Aorta (tissue), 5 donors: ENCODE measurements around the gene CUZD1. TPM values are rescaled to one million over a fixed set of nuclear protein-coding genes. Genes with fewer than 3 reads are reported as not detected.

ENCODE experiments used
- ATAC-seq: fragments of 200-7000 bp; cut with Tn5 transposase; one replicate; pipeline ENCODE4 v1.9.1; 2022; ENCODE audit warnings: moderate library complexity; ENCODE audit not compliant: low FRiP score
- DNase-seq, 2 donors: peaks; one replicate each; pipeline ENCODE4 v3.0.0-alpha.2; 2020
- H3K27ac ChIP-seq, 2 donors: one replicate each; pipeline ENCODE4 v1.5.1; 2013; ENCODE audit warnings: low read length in 2 of 2, mild to moderate bottlenecking in 2 of 2, moderate library complexity in 2 of 2, control low read depth in 1 of 2, inconsistent platforms in 1 of 2, low read depth in 1 of 2
- H3K27me3 ChIP-seq, 2 donors: one replicate each; pipeline ENCODE4 v1.6.1; 2013; ENCODE audit warnings: control low read depth in 1 of 2, low read length in 1 of 2, mild to moderate bottlenecking in 1 of 2, moderate library complexity in 1 of 2; ENCODE audit not compliant: insufficient read depth in 2 of 2, control insufficient read depth in 1 of 2
- H3K36me3 ChIP-seq, 2 donors: one replicate each; pipeline ENCODE4 v1.6.1; 2013; ENCODE audit warnings: control low read depth in 1 of 2, low read length in 1 of 2, mild to moderate bottlenecking in 1 of 2; ENCODE audit not compliant: insufficient read depth in 2 of 2, control insufficient read depth in 1 of 2
- H3K4me1 ChIP-seq, 2 donors: one replicate each; pipeline ENCODE4 v1.6.1; 2013; ENCODE audit warnings: low read length in 2 of 2, control low read depth in 1 of 2, mild to moderate bottlenecking in 1 of 2, moderate library complexity in 1 of 2; ENCODE audit not compliant: insufficient read depth in 2 of 2, control insufficient read depth in 1 of 2
- H3K4me3 ChIP-seq, 2 donors: one replicate each; pipeline ENCODE4 v1.5.1; 2013; ENCODE audit warnings: low read length in 2 of 2, control low read depth in 1 of 2, mild to moderate bottlenecking in 1 of 2
- H3K9me3 ChIP-seq: one replicate; pipeline ENCODE4 v1.6.1; 2013; ENCODE audit warnings: mild to moderate bottlenecking, low read length; ENCODE audit not compliant: control insufficient read depth
- WGBS, 2 donors: extraction: QIAGEN DNeasy Blood & Tissue Kit; methylation state at CpG; one replicate each; pipeline ENCODE4 v1.1.7; 2013; 5-methylcytosine and 5-hydroxymethylcytosine counted together
- intact Hi-C, 2 donors: fragments of 100-400 bp; cut with DNase I; formaldehyde crosslinking; loops; one replicate each; pipeline versions ENCODE4 v1.14.2 to v1.15.0; 2022
- polyA plus RNA-seq, 2 donors: library from polyadenylated mRNA; stranded (reverse); fragments of 200-250 nt; gene quantifications; one replicate each; pipeline ENCODE4 v1.2.3, GENCODE V29; 2013
- total RNA-seq, 2 donors: library from RNA; stranded (reverse); fragmentation: NEBNext Ultra II Directional; extraction: Animal tissue kit (Norgen Biotek cat#: 25700); gene quantifications; one replicate each; pipeline ENCODE4 v1.2.1, GENCODE V29; 2021
- donor health status: healthy with polysubstance abuse.
- donor health status: Bipolar disorder and iron deficiency.
- donor health status: DM: no; HTN: no; CAD: no.
- donor health status: DM: no; HTN: no; CAD: no.
- donor health status: DM: yes; HTN: yes; CAD: no.

CUZD1 gene
- total and polyA plus RNA-seq, 4 donors = 0.58 to 3.3 (median 1.3) TPM

DNA sequence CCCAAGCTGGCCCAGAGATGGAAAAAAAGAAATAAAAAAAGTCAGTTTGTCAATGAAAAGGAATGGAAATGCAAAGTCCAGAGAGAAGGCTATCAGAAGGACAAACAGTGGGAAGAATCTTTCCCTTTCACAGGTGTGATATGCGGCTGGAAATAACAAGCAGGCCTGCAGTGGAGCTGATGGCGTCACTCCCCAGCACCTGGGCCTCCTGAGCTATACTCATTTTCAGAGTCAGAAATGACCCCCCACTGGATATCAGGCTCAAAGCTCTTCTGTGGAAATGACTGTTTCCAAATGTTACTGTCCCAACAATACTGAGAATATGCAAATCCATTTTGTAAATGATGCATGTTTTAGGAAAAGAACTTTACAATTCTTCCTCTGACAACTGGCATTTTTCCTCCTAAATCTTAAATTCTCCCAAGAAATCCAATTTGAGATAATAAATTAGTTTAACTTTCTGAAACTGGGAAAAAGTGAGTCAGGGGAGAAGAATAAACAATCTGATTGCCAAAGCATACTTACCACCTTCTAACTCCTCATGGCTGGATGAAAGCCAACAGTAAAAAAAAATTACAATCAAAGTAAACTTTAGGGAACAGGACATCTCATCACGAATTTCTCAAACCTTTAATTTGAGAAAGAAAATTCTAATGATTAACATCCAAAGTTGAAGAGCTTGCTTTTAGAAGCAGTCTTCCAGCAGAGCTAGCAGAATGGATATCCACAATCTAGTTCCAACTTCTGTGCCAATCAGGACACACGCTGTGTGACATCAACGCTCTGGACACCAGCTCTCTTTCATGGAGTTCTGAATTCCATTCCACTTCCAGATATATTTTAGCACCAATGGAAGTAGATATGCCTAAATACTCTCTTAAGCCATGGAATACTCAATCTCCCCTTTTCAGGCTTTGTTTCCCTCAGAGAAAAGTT is 5.3 kb upstream of the CUZD1 start:
- intact Hi-C loops = no loop called here
- no peaks in the 10 kb centered on the region for H3K36me3 ChIP-seq
- H3K4me1 ChIP-seq = no peaks in the 10 kb centered on the region
- no peak for DNase-seq
- no peak for ATAC-seq
- no peak overlapping the region for H3K27ac ChIP-seq
- 44 to 45% methylated on average over 5 of the region's 5 CpGs for WGBS, 2 donors
- no peaks in the 10 kb centered on the region for H3K27me3 ChIP-seq
- H3K9me3 ChIP-seq = peaks cover 3% of the 10 kb centered on the region
- no peak overlapping the region for H3K4me3 ChIP-seq

- Histone ChIP-seq H3K9me3 (peaks cover 3% of the 10 kb centered on the region), H3K27me3 (no peaks in the 10 kb centered on the region), H3K27ac (no peak overlapping the region), H3K4me1 (no peaks in the 10 kb centered on the region), H3K4me3 (no peak overlapping the region), H3K36me3 (no peaks in the 10 kb centered on the region)
- intact Hi-C loops = no loop called here
- WGBS, 2 donors = 82% methylated on average over 12 of the region's 12 CpGs
- DNase-seq = no peak
- ATAC-seq = no peak
Measured at GRCh38 chr10:122849900-122850605, 4.4 kb upstream of the CUZD1 start.

DNA sequence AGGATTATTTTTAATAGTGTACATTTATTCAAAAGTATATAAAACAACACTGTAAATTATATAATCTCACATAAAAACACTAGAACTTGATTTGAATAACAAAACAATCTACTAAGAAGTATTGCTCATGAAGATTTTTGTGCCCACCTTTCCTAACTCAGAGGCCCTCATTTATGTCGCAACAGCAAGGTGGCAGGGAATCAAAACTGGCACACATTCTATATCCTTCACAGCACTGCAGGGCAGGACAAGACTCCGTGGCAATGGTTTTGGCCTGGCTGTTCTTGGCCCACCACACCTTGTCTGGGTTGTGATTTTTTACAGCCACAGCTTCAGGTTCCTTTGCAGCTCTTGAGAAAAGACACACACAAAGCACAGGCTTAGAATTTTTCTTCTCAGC is 3.4 kb upstream of the CUZD1 start:
- H3K36me3 ChIP-seq = no peaks in the 10 kb centered on the region
- no peaks in the 10 kb centered on the region for H3K27me3 ChIP-seq
- H3K27ac ChIP-seq = no peak overlapping the region
- 79 to 81% methylated on average over 2 of the region's 2 CpGs for WGBS, 2 donors
- DNase-seq (no peak), ATAC-seq (no peak)
- H3K9me3 ChIP-seq = peaks cover 3% of the 10 kb centered on the region
- intact Hi-C loops = no loop called here
- H3K4me1 ChIP-seq = no peaks in the 10 kb centered on the region
- H3K4me3 ChIP-seq = no peak overlapping the region

DNA sequence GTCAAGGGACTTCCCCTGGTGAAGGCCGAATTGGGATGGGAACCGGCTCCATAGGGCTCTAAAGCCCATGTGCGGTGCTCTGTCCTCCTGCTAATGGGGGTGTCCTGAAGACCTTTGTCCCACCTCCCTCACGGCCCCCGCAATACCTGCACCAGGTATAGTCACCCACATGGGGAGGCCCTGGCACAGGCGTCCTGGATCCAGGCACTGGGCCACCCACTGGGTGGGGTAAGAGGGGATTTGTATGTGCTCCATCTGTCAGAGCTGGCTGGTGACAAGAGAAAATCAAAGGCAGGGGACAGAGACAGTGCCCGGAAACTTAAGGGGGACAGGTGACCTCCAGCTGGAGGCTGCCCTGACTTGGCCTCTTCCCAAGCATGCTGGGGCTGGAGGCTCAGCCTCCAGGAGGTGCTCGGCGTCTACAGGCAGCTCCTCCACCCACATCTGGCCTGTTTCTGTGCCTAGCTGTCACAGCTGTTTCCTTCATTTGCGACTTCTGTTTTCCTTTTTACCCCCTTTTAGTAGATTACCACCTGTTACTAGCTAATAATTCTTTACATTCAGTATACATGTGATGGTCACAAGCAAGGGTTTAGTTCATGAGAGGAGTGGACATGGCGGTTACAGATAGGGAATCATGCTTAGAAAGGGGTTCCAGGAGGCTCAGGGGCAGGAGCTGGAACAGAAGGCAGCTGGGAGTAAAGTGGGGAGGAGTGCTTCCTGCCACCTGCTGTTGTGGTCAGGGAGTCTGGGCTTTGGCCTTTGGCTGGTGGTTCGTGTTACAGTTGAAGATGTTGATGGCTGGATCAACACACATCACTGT is 2.3 kb upstream of the CUZD1 start:
- H3K27ac ChIP-seq = no peak overlapping the region
- peaks cover 3% of the 10 kb centered on the region for H3K9me3 ChIP-seq
- intact Hi-C loops = no loop called here
- no peaks in the 10 kb centered on the region for H3K27me3 ChIP-seq
- H3K36me3 ChIP-seq = no peaks in the 10 kb centered on the region
- DNase-seq (no peak), ATAC-seq (no peak)
- no peak overlapping the region for H3K4me3 ChIP-seq
- H3K4me1 ChIP-seq = no peaks in the 10 kb centered on the region
- 81 to 88% methylated on average over 12 of the region's 12 CpGs for WGBS, 2 donors

GRCh38 chr10:122844146-122844545 is 1.5 kb downstream of the CUZD1 start:
- Histone ChIP-seq H3K36me3 (no peaks in the 10 kb centered on the region), H3K4me1 (no peaks in the 10 kb centered on the region), H3K27ac (no peak overlapping the region), H3K9me3 (no peaks in the 10 kb centered on the region), H3K4me3 (no peak overlapping the region), H3K27me3 (no peaks in the 10 kb centered on the region)
- intact Hi-C loops = no loop called here
- WGBS, 2 donors = 94% methylated on average over 4 of the region's 4 CpGs
- ATAC-seq = no peak
- no peak for DNase-seq

- no peak overlapping the region for H3K4me3 ChIP-seq
- no peaks in the 10 kb centered on the region for H3K27me3 ChIP-seq
- no peaks in the 10 kb centered on the region for H3K4me1 ChIP-seq
- H3K9me3 ChIP-seq = no peaks in the 10 kb centered on the region
- H3K36me3 ChIP-seq = no peaks in the 10 kb centered on the region
- intact Hi-C loops = no loop called here
- no peak for ATAC-seq
- no peak for DNase-seq
- H3K27ac ChIP-seq = no peak overlapping the region
Measured at GRCh38 chr10:122841569-122841968, 4.1 kb downstream of the CUZD1 start.

- Histone ChIP-seq H3K4me1 (no peaks in the 10 kb centered on the region), H3K27me3 (no peaks in the 10 kb centered on the region), H3K27ac (no peak overlapping the region), H3K4me3 (no peak overlapping the region), H3K36me3 (no peaks in the 10 kb centered on the region), H3K9me3 (no peaks in the 10 kb centered on the region)
- intact Hi-C loops = no loop called here
- DNase-seq (no peak), ATAC-seq (no peak)
Measured at GRCh38 chr10:122839505-122839904, 6.2 kb downstream of the CUZD1 start.

DNA sequence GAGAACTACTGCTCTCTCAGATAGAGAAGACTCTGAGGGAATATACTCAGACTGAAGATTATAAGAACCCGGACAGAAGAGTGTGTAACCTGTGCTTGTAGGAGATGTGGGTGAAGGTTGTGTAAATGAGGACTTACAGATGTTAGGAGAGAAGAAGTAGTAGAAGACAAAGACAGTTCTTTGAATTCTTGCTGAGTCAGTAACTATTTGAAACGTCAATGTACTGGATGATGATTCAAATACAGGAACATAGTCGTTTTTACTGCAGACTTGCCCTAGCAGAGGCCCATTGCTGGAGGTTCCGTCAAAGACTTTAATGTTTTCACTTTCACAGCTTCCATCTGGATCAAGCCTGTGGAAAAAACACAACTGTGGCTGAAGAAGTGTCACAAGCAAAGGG is 6.8 kb downstream of the CUZD1 start:
- Histone ChIP-seq H3K4me3 (no peak overlapping the region), H3K4me1 (no peaks in the 10 kb centered on the region), H3K27ac (no peak overlapping the region), H3K36me3 (no peaks in the 10 kb centered on the region), H3K27me3 (no peaks in the 10 kb centered on the region), H3K9me3 (no peaks in the 10 kb centered on the region)
- WGBS, 2 donors = 75 to 78% methylated on average over 4 of the region's 4 CpGs
- DNase-seq = no peak
- intact Hi-C loops = no loop called here
- ATAC-seq = no peak
